ENCODE results near the gene TM9SF1.

TM9SF1 gene

GRCh38 chr14:24195186-24196070 is at the start of gene TM9SF1:
Gene TM9SF1, minus strand, starts transcription at chr14:24195441. Its CDS starts 422 bp downstream, at chr14:24195019.
- DNase-seq (ENCODE audit: low read depth in 2 of 2): peak in 1 of 2 experiments; percentile 66

DNA sequence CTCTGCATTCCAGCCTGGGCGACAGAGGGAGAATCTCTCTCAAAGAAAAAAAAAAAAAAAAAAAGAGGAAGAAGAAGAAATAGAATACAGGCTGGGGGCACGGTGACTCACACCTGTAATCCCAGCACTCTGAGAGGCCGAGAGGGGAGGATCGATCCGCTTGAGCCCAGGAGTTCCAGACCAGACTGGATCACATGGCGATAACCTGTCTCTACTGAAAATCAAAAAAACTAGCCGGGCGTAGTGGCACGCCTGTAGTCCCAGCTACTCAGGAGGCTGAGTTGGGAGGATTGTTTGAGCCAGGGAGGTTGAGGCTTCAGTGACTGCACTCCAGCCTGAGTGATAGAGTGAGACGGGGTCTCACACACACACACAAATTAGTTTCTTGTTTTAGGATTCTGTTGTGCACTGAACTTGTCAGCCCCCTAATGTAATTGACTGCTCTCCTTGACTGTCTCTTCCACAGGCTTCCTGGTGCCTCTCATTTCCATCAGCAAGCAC is 48.1 kb upstream of the TM9SF1 start:
- no peak for DNase-seq (ENCODE audit: low read depth in 2 of 2)

DNA sequence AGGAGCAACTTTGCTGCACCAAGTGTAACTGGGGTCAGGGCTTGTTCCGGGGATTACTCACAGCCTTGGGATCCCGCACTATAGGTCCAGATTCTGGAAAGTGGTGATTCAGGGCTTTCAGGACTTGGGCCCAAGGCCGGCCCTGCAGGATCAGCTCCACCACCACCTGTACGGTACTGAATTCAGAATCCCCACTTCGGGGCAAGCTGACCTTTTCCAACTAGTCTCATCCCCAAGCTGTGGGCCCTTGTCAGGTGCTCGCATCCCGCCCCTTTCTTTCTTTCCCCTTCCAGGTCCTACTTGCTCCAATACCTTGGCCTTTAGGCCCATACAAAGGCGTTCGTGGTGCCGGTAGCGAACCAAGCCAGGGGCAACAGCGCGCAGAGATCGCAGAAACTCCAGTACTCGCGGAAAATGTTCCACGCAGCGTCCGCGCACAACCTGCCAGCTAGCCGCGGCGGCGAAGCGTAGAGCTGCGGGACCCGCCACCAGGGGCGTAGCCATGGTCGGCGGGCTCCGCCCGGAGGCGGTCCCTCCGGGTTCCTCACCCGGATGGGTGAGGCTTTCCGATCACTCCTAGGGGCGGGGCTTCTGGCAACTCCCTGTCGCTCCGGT is 46.7 kb upstream of the TM9SF1 start:
- peak; percentile 78 to 82 for DNase-seq (ENCODE audit: low read depth in 2 of 2)

GRCh38 chr14:24240110-24240918 is 45.1 kb upstream of the TM9SF1 start:
- DNase-seq (ENCODE audit: low read depth in 2 of 2): no peak

GRCh38 chr14:24238527-24239037 is 43.3 kb upstream of the TM9SF1 start:
- DNase-seq (ENCODE audit: low read depth in 2 of 2): no peak

- DNase-seq (ENCODE audit: low read depth in 2 of 2): no peak
Observed at GRCh38 chr14:24238123-24238522, 42.9 kb upstream of the TM9SF1 start.

- DNase-seq (ENCODE audit: low read depth in 2 of 2): no peak
Observed at GRCh38 chr14:24237463-24237955, 42.3 kb upstream of the TM9SF1 start.

DNA sequence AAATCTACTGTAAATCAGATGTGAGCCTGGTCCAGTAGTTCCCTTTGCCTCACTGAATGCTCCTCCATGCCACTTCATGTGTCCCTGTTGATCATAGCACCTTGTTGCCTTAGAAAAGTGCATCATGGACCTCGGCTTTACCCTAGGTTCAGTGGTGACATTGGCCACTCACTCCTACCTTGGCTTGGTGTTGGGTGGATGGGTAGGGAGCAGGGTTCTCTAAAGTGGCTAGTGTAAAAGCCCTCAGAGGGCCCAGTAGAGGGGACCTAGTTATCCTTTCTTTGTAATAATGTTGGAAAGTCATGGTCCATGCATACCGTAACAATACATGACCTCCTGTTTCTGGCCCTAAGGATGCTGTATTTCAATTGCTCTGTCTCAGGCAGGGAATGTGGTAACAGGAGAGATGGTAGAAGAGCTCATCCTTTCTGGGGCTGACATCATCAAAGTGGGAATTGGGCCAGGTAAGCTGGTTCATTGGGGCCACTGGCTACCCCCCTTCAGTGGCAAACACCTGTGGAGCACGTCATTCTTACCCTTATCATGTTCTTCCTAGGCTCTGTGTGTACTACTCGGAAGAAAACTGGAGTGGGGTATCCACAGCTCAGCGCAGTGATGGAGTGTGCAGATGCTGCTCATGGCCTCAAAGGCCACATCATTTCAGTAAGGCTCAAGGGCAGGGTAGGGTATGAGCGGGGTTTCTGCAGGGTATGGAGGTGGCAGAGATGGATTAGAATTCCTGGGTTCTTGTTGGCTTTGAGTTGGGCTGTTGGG is 41.6 kb upstream of the TM9SF1 start:
- DNase-seq (ENCODE audit: low read depth in 2 of 2): no peak

- DNase-seq (ENCODE audit: low read depth in 2 of 2): no peak
Observed at GRCh38 chr14:24235804-24236688, 40.8 kb upstream of the TM9SF1 start.

- DNase-seq (ENCODE audit: low read depth in 2 of 2): no peak
Observed at GRCh38 chr14:24234095-24235005, 39.1 kb upstream of the TM9SF1 start.

DNA sequence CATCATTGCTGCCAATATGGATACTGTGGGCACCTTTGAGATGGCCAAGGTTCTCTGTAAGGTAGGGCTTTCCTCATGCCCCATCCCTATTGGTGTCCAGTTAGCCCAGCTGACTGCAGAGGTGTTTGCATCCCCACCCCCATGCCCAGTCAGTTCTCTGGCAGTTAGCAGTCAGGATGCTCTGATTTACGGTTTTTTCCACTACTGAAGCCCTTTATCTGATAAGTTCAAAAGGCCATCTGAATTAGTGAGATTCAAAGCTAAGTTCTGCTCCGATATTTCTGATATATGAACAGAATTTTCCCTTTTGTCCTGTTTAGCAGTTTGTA is 38.3 kb upstream of the TM9SF1 start:
- no peak for DNase-seq (ENCODE audit: low read depth in 2 of 2)

- no peak for DNase-seq (ENCODE audit: low read depth in 2 of 2)
Observed at GRCh38 chr14:24232645-24233537, 37.6 kb upstream of the TM9SF1 start, which contains the start of gene GMPR2. Gene GMPR2, plus strand, starts transcription at chr14:24232929. Its CDS starts 325 bp downstream, at chr14:24233254.

DNA sequence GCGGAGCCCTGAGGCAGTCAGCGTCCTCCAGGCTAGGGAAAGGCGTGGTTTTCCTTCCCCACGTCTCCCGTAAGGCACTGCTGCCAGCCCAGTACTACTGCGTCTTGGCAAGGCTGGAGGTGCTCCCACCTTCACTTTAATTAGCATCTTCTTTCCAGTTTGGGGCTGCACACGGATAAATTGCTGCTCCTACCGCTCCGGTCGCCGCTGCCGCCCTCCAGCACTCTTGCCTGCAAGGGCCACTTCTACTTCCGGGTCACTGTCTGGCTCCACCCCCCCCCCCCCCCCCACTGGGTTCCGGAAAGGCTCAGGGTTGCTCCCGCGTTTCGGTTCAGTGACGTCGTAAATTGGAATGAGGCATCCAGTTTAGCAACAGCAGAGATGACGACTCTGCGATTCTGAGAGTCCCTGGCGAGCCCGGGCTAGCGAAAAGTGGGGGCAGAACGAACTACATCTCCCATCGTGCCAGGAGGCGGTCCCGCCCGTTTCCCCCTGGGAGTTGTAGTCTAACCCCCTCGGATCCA is 36.9 kb upstream of the TM9SF1 start, which contains the start of gene NEDD8:
Gene NEDD8 (minus strand): TSS at position 247 of the 524 bp plus-strand sequence. CDS start 100 bp downstream, at position 147.
- DNase-seq (ENCODE audit: low read depth in 2 of 2): peak; percentile 95 to 96

- no peak for DNase-seq (ENCODE audit: low read depth in 2 of 2)
Observed at GRCh38 chr14:24231263-24232120, 36.3 kb upstream of the TM9SF1 start.

DNA sequence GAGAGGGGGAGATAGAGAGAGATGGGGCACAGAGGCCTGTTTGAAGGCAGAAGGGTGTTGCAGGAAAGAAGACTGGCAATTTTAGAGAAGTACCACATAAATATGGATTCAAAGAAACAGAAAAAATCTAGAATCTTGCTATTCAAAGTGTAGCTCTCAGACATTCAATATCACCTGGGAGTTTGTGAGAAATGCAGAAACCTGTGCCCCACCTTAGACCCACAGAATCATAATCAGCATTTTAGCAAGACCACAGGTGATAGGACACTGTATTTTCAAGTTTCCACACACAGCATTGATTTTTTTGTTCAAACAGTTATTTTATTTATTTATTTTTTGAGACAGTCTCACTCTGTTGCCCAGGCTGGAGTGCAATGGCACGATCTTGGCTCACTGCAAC is 33.7 kb upstream of the TM9SF1 start:
- DNase-seq (ENCODE audit: low read depth in 2 of 2): no peak

DNA sequence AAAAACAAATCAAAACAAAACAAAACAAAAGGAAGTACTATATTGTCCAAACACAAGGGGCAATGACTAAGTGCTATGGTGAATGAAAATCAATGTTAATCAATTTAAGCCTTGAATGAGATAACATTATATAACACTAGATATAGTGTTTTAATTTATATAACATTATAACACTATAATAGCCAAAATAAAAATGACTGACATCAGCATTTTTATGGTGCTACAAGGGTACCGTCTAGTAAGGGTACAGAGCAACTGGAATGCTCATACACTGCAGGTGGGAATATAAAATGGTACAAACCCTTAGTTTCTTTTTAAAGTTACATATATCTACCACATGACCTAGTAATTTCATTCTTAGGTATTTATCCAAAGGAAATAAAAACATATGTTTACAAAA is 31.2 kb upstream of the TM9SF1 start:
- no peak for DNase-seq (ENCODE audit: low read depth in 2 of 2)

All from fibroblast of skin of left quadriceps (primary cell).